ENCODE results near the gene LSM14B. TPM values are rescaled to one million over a fixed set of nuclear protein-coding genes. Genes with fewer than 3 reads are reported as not detected.

Gene LSM14B
- total and polyA plus RNA-seq, 7 donors: 26.4 to 67.0 (median 54.2) TPM

DNA sequence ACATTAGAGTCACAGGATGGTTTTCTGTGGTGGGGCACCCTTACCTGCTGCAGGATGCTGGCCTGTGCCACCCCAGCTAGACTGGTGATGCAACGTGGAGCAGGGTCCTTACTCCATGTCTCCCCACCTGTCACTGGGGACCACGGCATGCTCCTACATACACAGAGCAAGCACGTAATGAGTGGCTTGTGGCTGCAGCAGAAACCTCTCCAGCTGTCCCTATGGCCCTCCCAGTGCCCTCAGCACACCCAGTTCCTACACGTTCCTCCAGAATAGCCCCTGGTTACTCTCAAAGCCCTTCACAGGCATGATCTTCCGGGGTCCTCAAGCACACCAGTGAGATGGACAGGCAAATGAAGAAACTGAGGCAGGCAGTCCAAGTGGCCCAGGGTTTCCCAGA, 3.2 kb upstream of the LSM14B start:
- Histone ChIP-seq H3K4me3 (no peak overlapping the region), H3K4me1 (peaks cover 46% of the 10 kb centered on the region), H3K27me3 (ENCODE audit: insufficient read depth in 3 of 3, low read length in 2 of 3) (no peaks in the 10 kb centered on the region), H3K36me3 (ENCODE audit: insufficient read depth in 1 of 2, low read depth in 1 of 2) (no peaks in the 10 kb centered on the region), H3K9me3 (no peaks in the 10 kb centered on the region), H3K27ac (peak overlapping the region; percentile 99)
- intact Hi-C loops (cut with DNase I): loop anchor here in 1 of 2 donors (5.0 kb wide), 1 partner anchor 37 kb away; no protein-coding TSS in a partner anchor
- ATAC-seq: no peak
- 53 to 73% (median 58%) methylated on average over 5 of the region's 5 CpGs for WGBS, 3 donors
- no peak for DNase-seq
- TF ChIP-seq, protein P1, sequence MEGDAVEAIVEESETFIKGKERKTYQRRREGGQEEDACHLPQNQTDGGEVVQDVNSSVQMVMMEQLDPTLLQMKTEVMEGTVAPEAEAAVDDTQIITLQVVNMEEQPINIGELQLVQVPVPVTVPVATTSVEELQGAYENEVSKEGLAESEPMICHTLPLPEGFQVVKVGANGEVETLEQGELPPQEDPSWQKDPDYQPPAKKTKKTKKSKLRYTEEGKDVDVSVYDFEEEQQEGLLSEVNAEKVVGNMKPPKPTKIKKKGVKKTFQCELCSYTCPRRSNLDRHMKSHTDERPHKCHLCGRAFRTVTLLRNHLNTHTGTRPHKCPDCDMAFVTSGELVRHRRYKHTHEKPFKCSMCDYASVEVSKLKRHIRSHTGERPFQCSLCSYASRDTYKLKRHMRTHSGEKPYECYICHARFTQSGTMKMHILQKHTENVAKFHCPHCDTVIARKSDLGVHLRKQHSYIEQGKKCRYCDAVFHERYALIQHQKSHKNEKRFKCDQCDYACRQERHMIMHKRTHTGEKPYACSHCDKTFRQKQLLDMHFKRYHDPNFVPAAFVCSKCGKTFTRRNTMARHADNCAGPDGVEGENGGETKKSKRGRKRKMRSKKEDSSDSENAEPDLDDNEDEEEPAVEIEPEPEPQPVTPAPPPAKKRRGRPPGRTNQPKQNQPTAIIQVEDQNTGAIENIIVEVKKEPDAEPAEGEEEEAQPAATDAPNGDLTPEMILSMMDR (IDR thresholded peaks at IDR 0.05): no peak

DNA sequence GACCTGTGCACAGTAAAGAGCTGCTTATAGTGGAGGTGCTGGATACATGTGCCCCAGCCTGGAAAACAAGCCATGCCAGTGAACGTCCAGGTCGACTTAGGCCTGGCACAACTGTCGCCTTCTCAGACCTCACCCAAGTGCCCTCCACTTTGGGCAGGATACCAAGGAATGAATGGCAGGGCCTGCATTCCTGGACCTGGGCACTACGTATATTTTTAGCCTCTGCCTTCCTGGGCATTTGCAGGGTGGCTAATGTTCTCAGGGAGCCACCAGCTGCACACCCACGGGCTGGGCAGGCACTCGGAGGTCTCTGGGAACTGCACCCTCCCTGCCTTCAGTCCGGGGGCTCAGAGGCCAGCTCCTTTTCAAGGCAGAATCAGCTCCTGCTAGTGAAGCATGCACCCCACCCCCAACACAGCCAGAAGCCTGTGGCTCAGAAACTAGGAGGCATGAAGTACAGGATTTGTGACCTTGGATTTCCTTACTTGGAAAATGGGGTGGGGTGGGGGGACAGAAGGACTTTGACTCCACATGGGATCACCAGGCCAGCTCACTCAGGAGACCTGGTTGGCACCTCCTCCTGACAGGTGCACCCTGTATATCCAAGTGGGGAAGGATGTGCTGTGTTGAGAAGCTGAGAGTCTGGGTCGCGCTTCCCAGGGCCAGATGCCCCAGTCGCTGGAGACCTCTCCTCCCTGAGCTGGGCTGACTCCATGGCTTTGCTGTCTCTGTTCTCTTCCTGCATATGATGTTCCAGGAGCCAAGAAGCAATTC, 2.5 kb upstream of the LSM14B start:
- DNase-seq: peak in 1 of 2 donors; percentile 77
- H3K27me3 ChIP-seq (ENCODE audit: insufficient read depth in 3 of 3, low read length in 2 of 3): no peaks in the 10 kb centered on the region
- H3K36me3 ChIP-seq (ENCODE audit: insufficient read depth in 1 of 2, low read depth in 1 of 2): peaks cover 0 to 7% of the 10 kb centered on the region in 2 donors
- H3K27ac ChIP-seq: peak overlapping the region; percentile 99
- H3K4me1 ChIP-seq: peaks cover 50% of the 10 kb centered on the region
- TF ChIP-seq, protein P1 (IDR thresholded peaks at IDR 0.05): no peak
- peak; percentile 33 to 62 (median 50) for ATAC-seq
- 26 to 38% (median 32%) methylated on average over 10 of the region's 10 CpGs for WGBS, 3 donors
- H3K4me3 ChIP-seq: peak overlapping the region; percentile 24
- intact Hi-C loops (cut with DNase I): loop anchor here (2.0 to 5.0 kb wide), 3 partner anchors 37 to 53 kb away; partner anchors contain the start of gene TAF4 (in 1 of the 2)
- no peaks in the 10 kb centered on the region for H3K9me3 ChIP-seq

DNA sequence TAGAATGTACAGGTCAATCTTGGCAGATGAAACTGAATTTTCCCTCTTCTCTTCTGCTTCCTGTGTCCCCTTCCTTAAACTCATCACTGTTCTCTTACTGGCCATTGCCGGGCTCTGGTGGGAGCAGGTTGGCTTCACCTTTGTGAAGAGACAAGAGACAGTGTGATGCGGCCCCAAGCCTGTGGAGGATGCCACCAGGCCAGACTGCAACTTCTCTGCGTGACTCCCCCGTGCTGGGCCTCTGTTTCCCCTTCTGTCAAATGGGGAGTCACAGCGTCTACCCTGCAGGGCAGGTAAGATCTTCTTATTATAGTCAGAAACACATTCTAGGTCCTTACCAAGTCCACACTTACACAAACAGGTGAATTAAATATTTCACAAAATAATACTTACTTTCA, 1.9 kb upstream of the LSM14B start:
- Histone ChIP-seq H3K9me3 (no peaks in the 10 kb centered on the region), H3K4me1 (peaks cover 54% of the 10 kb centered on the region), H3K27ac (peak overlapping the region; percentile 99), H3K36me3 (ENCODE audit: insufficient read depth in 1 of 2, low read depth in 1 of 2) (peaks cover 2 to 12% of the 10 kb centered on the region in 2 donors), H3K27me3 (ENCODE audit: insufficient read depth in 3 of 3, low read length in 2 of 3) (no peaks in the 10 kb centered on the region), H3K4me3 (no peak overlapping the region)
- TF ChIP-seq, protein P1 (IDR thresholded peaks at IDR 0.05): no peak
- 83 to 91% (median 89%) methylated on average over 5 of the region's 5 CpGs for WGBS, 3 donors
- intact Hi-C loops (cut with DNase I): loop anchor here (2.0 to 5.0 kb wide), 2 partner anchors 53 to 54 kb away; partner anchors contain the start of gene TAF4 (in 1 of the 2)
- DNase-seq (no peak), ATAC-seq (no peak)

DNA sequence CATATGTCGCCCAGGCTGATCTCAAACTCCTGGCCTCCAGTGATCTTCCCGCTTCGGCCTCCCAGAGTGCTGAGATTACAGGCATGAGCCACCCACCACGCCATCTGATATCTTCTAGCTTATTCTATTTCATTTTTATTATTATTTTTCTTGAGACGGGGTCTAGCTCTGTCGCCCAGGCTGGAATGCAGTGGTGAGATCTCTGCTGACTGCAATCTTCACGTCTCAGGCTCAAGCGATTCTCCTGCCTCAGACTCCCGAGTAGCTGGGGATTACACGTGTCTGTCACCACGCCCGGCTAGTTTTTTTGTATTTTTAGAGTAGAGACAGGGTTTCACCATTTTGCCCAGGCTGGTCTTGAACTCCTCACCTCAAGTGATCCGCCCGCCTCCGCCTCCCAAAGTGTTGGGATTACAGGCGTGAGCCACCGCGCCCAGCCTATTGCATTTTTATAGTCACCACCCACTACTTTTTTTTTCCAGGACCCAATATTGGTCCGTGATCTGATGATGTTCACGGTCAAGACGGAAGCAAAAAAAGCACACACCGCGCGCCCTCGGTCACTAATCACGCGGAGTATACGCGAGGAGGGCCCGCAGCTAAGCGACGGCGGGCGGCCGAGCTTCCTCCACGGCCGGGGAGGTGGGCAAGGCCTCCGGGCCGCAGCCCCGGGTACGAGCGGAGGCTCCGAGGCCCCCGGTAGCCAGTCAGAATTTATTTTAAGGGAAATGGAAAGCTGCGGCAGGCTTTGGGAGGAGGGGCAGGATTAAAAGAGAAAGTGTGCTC, 1.1 kb upstream of the LSM14B start:
- intact Hi-C loops (cut with DNase I): loop anchor here (2.0 to 5.0 kb wide), 2 partner anchors 54 kb away; partner anchors contain the start of gene TAF4 (in 1 of the 2)
- H3K4me1 ChIP-seq: peaks cover 56% of the 10 kb centered on the region
- H3K4me3 ChIP-seq: peak overlapping the region; percentile 79
- no peaks in the 10 kb centered on the region for H3K9me3 ChIP-seq
- peaks cover 5 to 21% of the 10 kb centered on the region in 2 donors for H3K36me3 ChIP-seq (ENCODE audit: insufficient read depth in 1 of 2, low read depth in 1 of 2)
- peak overlapping the region; percentile 99 for H3K27ac ChIP-seq
- DNase-seq: peak in 1 of 2 donors; percentile 76
- WGBS, 3 donors: 9 to 13% (median 10%) methylated on average over 43 to 45 of the region's 45 CpGs
- H3K27me3 ChIP-seq (ENCODE audit: insufficient read depth in 3 of 3, low read length in 2 of 3): no peaks in the 10 kb centered on the region
- peak in 2 of 4 donors; percentile 1 to 10 for ATAC-seq
- TF ChIP-seq, protein P1 (IDR thresholded peaks at IDR 0.05): no peak
